Left ventricle myocardium inferior (tissue), 1 donor: ENCODE results near the gene TOM1L2. TPM values are rescaled to one million over a fixed set of nuclear protein-coding genes. Genes with fewer than 3 reads are reported as not detected.

Experiments used
- DNase-seq: peaks from one replicate; pipeline ENCODE4 v3.0.0-alpha.2; 2020
- H3K27ac ChIP-seq: fragments of 200-600 bp; replicated peaks from 2 replicates; pipeline ENCODE4 v1.8.0; 2021
- H3K27me3 ChIP-seq: fragments of 200-600 bp; 2 replicates; pipeline ENCODE4 v1.8.0; 2021; ENCODE audit warnings: low read depth
- H3K36me3 ChIP-seq: fragments of 200-600 bp; 2 replicates; pipeline ENCODE4 v1.8.0; 2021
- H3K4me1 ChIP-seq: fragments of 200-600 bp; 2 replicates; pipeline ENCODE4 v1.8.0; 2021
- H3K4me3 ChIP-seq: fragments of 200-600 bp; 2 replicates; pipeline ENCODE4 v1.8.0; 2021; ENCODE audit warnings: mild to moderate bottlenecking, moderate library complexity
- H3K9me3 ChIP-seq: fragments of 200-600 bp; replicated peaks from 2 replicates; pipeline ENCODE4 v1.8.0; 2021
- CTCF ChIP-seq: fragments of 200-600 bp; IDR thresholded peaks from 2 replicates; pipeline ENCODE4 v1.8.0; 2021; ENCODE audit warnings: antibody characterized with exemption, mild to moderate bottlenecking, borderline replicate concordance
- intact Hi-C: fragments of 100-400 bp; cut with micrococcal nuclease; formaldehyde crosslinking; loops from one replicate; pipeline ENCODE4 v1.11.0; 2022
- total RNA-seq: library from RNA; stranded (reverse); fragmentation: NEBNext Ultra II Directional; extraction: Animal tissue kit (Norgen Biotek cat#: 25700); gene quantifications from one replicate; pipeline ENCODE4 v1.2.1, GENCODE V29; 2021
- donor health status: DM: no; HTN: yes; CAD: no; lungs with severe emphysema.

TOM1L2 gene
- total RNA-seq, 1 donor from 2014 or later = 284 TPM

- H3K27me3 ChIP-seq = no peaks in the 10 kb centered on the region
- no peak for DNase-seq
- peaks cover 85% of the 10 kb centered on the region for H3K4me1 ChIP-seq
- no peaks in the 10 kb centered on the region for H3K9me3 ChIP-seq
- intact Hi-C loops = no loop called here
- no peak for TF ChIP-seq CTCF
- peak overlapping the region; percentile 100 for H3K27ac ChIP-seq
- H3K36me3 ChIP-seq = no peaks in the 10 kb centered on the region
- peak overlapping the region; percentile 89 for H3K4me3 ChIP-seq
These were observed 136.6 kb downstream of the TOM1L2 start for GRCh38 chr17:17835415-17836249.

- intact Hi-C loops = no loop called here
- no peak for DNase-seq
These were observed 137.2 kb downstream of the TOM1L2 start for GRCh38 chr17:17834974-17835373.

GRCh38 chr17:17833658-17834357, 138.4 kb downstream of the TOM1L2 start:
- H3K4me3 ChIP-seq = no peak overlapping the region
- no peak for DNase-seq
- TF ChIP-seq CTCF = no peak
- H3K4me1 ChIP-seq = peaks cover 73% of the 10 kb centered on the region
- H3K27me3 ChIP-seq = no peaks in the 10 kb centered on the region
- no peak overlapping the region for H3K27ac ChIP-seq
- no peaks in the 10 kb centered on the region for H3K36me3 ChIP-seq
- no peaks in the 10 kb centered on the region for H3K9me3 ChIP-seq
- intact Hi-C loops = no loop called here

More at GRCh38 chr17:17834974-17835373, 137.2 kb downstream of the TOM1L2 start:
- Histone ChIP-seq H3K27me3 (no peaks in the 10 kb centered on the region), H3K9me3 (no peaks in the 10 kb centered on the region), H3K27ac (peak overlapping the region; percentile 100), H3K4me3 (peak overlapping the region; percentile 89), H3K36me3 (no peaks in the 10 kb centered on the region), H3K4me1 (peaks cover 84% of the 10 kb centered on the region)
- no peak for TF ChIP-seq CTCF

GRCh38 chr17:17832032-17832363, 140.2 kb downstream of the TOM1L2 start:
- Histone ChIP-seq H3K27me3 (no peaks in the 10 kb centered on the region), H3K9me3 (no peaks in the 10 kb centered on the region), H3K4me3 (no peak overlapping the region), H3K4me1 (peaks cover 55% of the 10 kb centered on the region), H3K27ac (peak overlapping the region; percentile 52), H3K36me3 (no peaks in the 10 kb centered on the region)
- no peak for DNase-seq
- intact Hi-C loops = no loop called here
- TF ChIP-seq CTCF = no peak

GRCh38 chr17:17831208-17832031, 140.8 kb downstream of the TOM1L2 start:
- Histone ChIP-seq H3K27ac (peak overlapping the region; percentile 52), H3K4me3 (no peak overlapping the region), H3K27me3 (no peaks in the 10 kb centered on the region), H3K9me3 (no peaks in the 10 kb centered on the region), H3K4me1 (peaks cover 54% of the 10 kb centered on the region), H3K36me3 (no peaks in the 10 kb centered on the region)
- intact Hi-C loops = no loop called here
- DNase-seq = no peak
- no peak for TF ChIP-seq CTCF
